NCI-H1105 (cell line): Measurements from ENCODE around the gene DGKI.
A peak's percentile ranks its signal among the peaks of the same experiment; 100 is the strongest.
"Not testable (repeated sequence)": the region's sequence is repeated elsewhere in the genome, so short reads cannot be mapped to it uniquely, and the experiment has no call there.

ENCODE experiments used
- DNase-seq: peaks from one replicate; lab custom pipeline; 2025; lab: John Stamatoyannopoulos, UW

The DGKI gene

GRCh38 chr7:137835486-137836112 is 11.2 kb downstream of the DGKI start:
- DNase-seq = no peak

- no peak for DNase-seq
Measured at GRCh38 chr7:137834552-137834951, 12.2 kb downstream of the DGKI start.

GRCh38 chr7:137832990-137833389 is 13.8 kb downstream of the DGKI start:
- DNase-seq = not testable (repeated sequence)

- DNase-seq = no peak
Measured at GRCh38 chr7:137832382-137832781, 14.4 kb downstream of the DGKI start.

GRCh38 chr7:137831555-137831954 is 15.2 kb downstream of the DGKI start:
- DNase-seq = not testable (repeated sequence)

- no peak for DNase-seq
Measured at GRCh38 chr7:137829337-137829992, 17.3 kb downstream of the DGKI start.

GRCh38 chr7:137828456-137828855 is 18.3 kb downstream of the DGKI start:
- DNase-seq = no peak

- no peak for DNase-seq
Measured at GRCh38 chr7:137825489-137825888, 21.3 kb downstream of the DGKI start.

- peak; percentile 91 for DNase-seq
Measured at GRCh38 chr7:137820677-137821420, 25.9 kb downstream of the DGKI start.

GRCh38 chr7:137820156-137820555 is 26.6 kb downstream of the DGKI start:
- DNase-seq = peak; percentile 69

GRCh38 chr7:137818036-137818435 is 28.7 kb downstream of the DGKI start:
- DNase-seq = no peak

- no peak for DNase-seq
Measured at GRCh38 chr7:137816696-137817320, 30.0 kb downstream of the DGKI start.

- no peak for DNase-seq
Measured at GRCh38 chr7:137813541-137813940, 33.2 kb downstream of the DGKI start.

- DNase-seq = no peak
Measured at GRCh38 chr7:137810248-137810647, 36.5 kb downstream of the DGKI start.

- DNase-seq = peak; percentile 85
Measured at GRCh38 chr7:137804836-137805235, 41.9 kb downstream of the DGKI start.

GRCh38 chr7:137801491-137801890 is 45.3 kb downstream of the DGKI start:
- no peak for DNase-seq

- DNase-seq = no peak
Measured at GRCh38 chr7:137801003-137801402, 45.8 kb downstream of the DGKI start.

GRCh38 chr7:137798073-137798763 is 48.6 kb downstream of the DGKI start:
- DNase-seq = no peak

- DNase-seq = no peak
Measured at GRCh38 chr7:137795211-137795610, 51.6 kb downstream of the DGKI start.

- no peak for DNase-seq
Measured at GRCh38 chr7:137791930-137792329, 54.8 kb downstream of the DGKI start.

GRCh38 chr7:137790828-137791227 is 55.9 kb downstream of the DGKI start:
- DNase-seq = no peak
